Choroid plexus epithelial cell (primary cell): ENCODE results near the gene NME4.
"Not testable (repeated sequence)": the region's sequence is repeated elsewhere in the genome, so short reads cannot be mapped to it uniquely, and the experiment has no call there.

Experiments used
- DNase-seq: peaks from one replicate; pipeline ENCODE4 v3.0.0-alpha.2; 2010; ENCODE audit warnings: low read depth
- H3K4me3 ChIP-seq: 2 replicates; pipeline ENCODE4 v1.5.1; 2011; ENCODE audit warnings: low read depth, mild to moderate bottlenecking, control low read depth, low read length, moderate library complexity
- CTCF ChIP-seq: conservative IDR thresholded peaks from 2 replicates; pipeline ENCODE4 v1.5.1; 2011; ENCODE audit warnings: low read depth, mild to moderate bottlenecking, control low read depth, inconsistent platforms, low read length, moderate library complexity

The NME4 gene

GRCh38 chr16:397135-397661 is at the start of gene NME4:
TSS of gene NME4 (plus strand) at chr16:397199. CDS start at chr16:397223, 24 bp downstream.
- no peak for TF ChIP-seq CTCF
- H3K4me3 ChIP-seq: peak within 1 kb of the TSS; percentile 62
- peak; percentile 28 for DNase-seq

- no peak for DNase-seq
- no peak overlapping the region for H3K4me3 ChIP-seq
- no peak for TF ChIP-seq CTCF
These were observed 49.8 kb upstream of the NME4 start for GRCh38 chr16:347203-347602.

- not testable (repeated sequence) for H3K4me3 ChIP-seq, DNase-seq
These were observed 48.5 kb upstream of the NME4 start for GRCh38 chr16:348495-348894.

GRCh38 chr16:349211-349610 is 47.8 kb upstream of the NME4 start:
- no peak for TF ChIP-seq CTCF
- no peak overlapping the region for H3K4me3 ChIP-seq
- no peak for DNase-seq

GRCh38 chr16:350203-350602 is 46.8 kb upstream of the NME4 start:
- no peak for TF ChIP-seq CTCF
- H3K4me3 ChIP-seq: no peak overlapping the region
- DNase-seq: no peak

GRCh38 chr16:351804-352520 is 45.0 kb upstream of the NME4 start:
- no peak for TF ChIP-seq CTCF
- no peak for DNase-seq

GRCh38 chr16:352547-353403 is 44.2 kb upstream of the NME4 start, which contains the start of gene AXIN1:
TSS of gene AXIN1 (minus strand) at chr16:352723. CDS start at chr16:347025, 5,698 bp downstream.
- peak within 1 kb of the TSS; percentile 66 for H3K4me3 ChIP-seq
- peak; percentile 35 for TF ChIP-seq CTCF
- peak; percentile 96 for DNase-seq

More at GRCh38 chr16:351804-352520, 45.0 kb upstream of the NME4 start:
- peak overlapping the region; percentile 66 for H3K4me3 ChIP-seq
